ENCODE results near the gene PRSS22. TPM values are rescaled to one million over a fixed set of nuclear protein-coding genes. Genes with fewer than 3 reads are reported as not detected.

PRSS22 gene
- total RNA-seq, 1 donor from 2014 or later = 76.0 TPM

DNA sequence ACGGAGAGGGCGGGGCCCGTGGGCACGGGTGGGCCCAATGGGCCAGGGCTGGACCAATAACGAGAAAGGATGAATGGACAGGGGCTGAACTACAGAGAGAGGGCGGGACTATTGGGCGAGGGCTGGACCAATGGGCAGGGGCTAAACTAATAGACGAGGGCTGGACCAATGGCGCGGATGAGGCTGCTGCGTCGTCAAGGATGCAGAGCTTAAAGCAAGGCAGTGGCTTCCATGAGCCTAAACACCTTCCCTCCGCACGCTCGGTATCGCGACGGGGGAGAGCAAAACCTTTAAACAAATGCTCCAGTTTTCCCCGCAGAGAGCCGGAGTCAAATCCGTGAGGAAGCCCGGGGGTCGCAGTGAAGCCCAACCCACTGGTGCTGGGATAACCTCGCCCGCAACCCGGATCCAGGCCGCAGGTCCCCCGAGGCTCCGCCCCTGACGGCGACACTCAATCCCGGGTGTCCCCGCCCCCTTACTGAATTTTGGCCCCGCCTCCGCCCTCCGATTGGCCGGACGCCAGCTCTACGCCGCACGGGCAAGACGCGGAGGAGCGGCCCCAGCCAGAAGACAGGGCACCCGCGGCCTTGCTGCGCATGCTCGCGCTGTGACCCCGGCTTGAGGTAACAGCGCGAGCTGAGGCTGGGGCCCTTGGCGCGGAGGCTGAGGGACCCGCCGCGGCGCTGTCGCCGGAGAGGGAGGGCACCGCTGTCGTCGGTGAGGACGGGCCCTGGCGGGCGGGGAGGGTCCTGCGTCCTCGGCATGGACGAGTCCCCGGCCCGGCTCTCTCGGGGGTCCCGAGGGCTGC is 24.9 kb upstream of the PRSS22 start, which contains the start of gene FLYWCH2:
Gene FLYWCH2 (plus strand): TSS at position 566 of the 808 bp plus-strand sequence. CDS start 13,235 bp downstream, outside the sequence.
- Histone ChIP-seq H3K4me3 (ENCODE audit: low read depth, low read length) (peak within 1 kb of the TSS; percentile 64), H3K27me3 (ENCODE audit: control insufficient read depth, insufficient read depth, low read length) (no peaks in the 10 kb centered on the region), H3K36me3 (ENCODE audit: control insufficient read depth, insufficient read depth, low read length) (no peaks in the 10 kb centered on the region)
- TF ChIP-seq, protein P1, sequence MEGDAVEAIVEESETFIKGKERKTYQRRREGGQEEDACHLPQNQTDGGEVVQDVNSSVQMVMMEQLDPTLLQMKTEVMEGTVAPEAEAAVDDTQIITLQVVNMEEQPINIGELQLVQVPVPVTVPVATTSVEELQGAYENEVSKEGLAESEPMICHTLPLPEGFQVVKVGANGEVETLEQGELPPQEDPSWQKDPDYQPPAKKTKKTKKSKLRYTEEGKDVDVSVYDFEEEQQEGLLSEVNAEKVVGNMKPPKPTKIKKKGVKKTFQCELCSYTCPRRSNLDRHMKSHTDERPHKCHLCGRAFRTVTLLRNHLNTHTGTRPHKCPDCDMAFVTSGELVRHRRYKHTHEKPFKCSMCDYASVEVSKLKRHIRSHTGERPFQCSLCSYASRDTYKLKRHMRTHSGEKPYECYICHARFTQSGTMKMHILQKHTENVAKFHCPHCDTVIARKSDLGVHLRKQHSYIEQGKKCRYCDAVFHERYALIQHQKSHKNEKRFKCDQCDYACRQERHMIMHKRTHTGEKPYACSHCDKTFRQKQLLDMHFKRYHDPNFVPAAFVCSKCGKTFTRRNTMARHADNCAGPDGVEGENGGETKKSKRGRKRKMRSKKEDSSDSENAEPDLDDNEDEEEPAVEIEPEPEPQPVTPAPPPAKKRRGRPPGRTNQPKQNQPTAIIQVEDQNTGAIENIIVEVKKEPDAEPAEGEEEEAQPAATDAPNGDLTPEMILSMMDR (IDR thresholded peaks at IDR 0.05; ENCODE audit: insufficient read depth, low read length, poor library complexity, severe bottlenecking) = no peak
- DNase-seq (ENCODE audit: low read depth) = peak; percentile 95

DNA sequence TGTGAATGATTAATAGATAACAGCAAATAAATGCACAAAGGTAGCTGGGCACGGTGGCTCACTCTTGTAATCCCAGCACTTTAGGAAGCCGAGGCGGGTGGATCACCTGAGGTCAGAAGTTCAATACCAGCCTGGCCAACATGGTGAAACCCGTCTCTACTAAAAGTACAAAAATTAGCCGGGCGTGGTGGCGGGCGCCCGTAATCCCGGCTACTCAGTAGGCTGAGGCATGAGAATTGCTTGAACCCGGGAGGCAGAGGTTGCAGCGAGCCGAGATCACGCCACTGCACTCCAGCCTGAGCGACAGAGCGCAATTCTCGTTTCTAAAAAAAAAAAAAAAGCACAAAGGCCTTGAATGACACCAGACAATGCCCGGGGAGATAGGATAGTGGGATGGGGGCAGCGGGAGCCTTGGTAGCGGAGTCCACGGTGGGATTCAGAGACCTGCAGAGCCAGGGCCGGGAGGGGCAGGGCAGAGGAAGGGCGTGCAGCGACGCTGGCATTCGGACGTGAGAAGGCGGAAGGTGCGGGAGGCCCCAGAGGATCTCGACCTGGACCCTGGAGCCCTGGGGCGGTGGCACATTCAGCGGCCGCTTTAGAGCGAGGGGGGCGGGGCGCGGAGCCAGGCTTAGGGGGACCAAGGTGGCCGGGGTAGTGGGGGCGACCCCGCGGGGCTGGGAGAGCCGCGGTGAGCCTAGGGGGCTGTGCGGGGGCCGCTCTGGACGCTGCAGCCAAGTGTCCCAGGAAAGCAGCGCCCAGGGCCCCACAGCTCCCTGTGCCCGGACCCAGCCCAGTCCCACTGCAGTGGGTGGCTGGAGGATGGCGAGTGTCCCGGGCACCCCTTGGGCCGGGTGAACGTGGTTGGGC is 24.0 kb upstream of the PRSS22 start:
- Histone ChIP-seq H3K4me3 (ENCODE audit: low read depth, low read length) (peak overlapping the region; percentile 64), H3K27me3 (ENCODE audit: control insufficient read depth, insufficient read depth, low read length) (no peaks in the 10 kb centered on the region), H3K36me3 (ENCODE audit: control insufficient read depth, insufficient read depth, low read length) (no peaks in the 10 kb centered on the region)
- TF ChIP-seq, protein P1 (IDR thresholded peaks at IDR 0.05; ENCODE audit: insufficient read depth, low read length, poor library complexity, severe bottlenecking) = no peak
- no peak for DNase-seq (ENCODE audit: low read depth)

DNA sequence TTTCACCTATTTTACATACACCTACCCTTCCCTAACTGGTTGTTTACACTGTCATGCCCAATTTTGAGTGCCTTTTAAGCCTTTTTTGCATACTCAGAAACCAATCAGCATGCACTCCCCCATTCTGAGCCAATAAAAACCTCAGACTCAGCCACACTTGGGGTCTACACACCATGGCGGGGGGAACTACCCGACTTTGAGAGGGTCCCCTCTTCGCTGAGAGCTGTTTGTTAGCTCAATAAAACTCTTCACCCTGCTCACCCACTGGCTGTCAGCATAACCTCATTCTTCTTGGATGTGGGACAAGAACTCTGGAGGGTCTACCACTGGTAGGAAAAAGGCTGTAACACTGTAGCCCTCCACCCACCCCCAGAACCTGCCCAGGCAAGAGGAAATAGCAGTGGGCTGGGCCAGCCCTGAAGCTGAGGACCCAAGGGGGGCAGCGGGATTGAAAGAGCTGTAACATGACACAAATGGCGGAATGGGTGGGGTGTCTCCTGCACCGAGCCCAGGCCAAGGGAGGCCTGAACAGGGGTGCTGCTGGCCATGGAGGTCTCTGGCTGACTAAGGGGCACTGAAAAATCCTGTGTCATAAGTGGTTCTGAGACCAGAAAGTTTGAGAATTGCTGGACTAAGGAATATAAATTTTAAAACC is 22.0 kb upstream of the PRSS22 start:
- TF ChIP-seq, protein P1 (IDR thresholded peaks at IDR 0.05; ENCODE audit: insufficient read depth, low read length, poor library complexity, severe bottlenecking) = no peak
- Histone ChIP-seq H3K36me3 (ENCODE audit: control insufficient read depth, insufficient read depth, low read length) (no peaks in the 10 kb centered on the region), H3K4me3 (ENCODE audit: low read depth, low read length) (no peak overlapping the region), H3K27me3 (ENCODE audit: control insufficient read depth, insufficient read depth, low read length) (no peaks in the 10 kb centered on the region)
- no peak for DNase-seq (ENCODE audit: low read depth)

DNA sequence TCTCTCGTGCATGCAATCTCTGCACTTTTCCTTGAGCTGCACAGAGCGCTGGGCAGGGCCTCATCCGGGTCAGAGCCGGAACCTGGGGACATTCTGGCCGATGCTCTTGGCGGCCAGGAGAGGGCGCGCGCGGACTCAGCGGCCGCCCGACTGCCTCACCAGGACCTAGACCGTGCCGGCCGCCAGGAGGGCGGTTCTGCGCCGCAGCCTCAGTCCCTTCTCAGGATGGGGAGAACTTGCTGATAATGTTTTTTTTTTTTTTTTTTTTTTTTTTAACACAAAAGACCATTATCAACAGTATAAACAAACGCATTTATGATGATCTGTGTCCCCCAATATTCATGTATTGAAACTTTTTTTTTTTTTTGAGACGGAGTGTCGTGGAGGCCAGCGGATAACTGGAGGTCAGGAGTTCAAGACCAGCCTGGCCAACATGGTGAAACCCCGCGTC is 17.0 kb upstream of the PRSS22 start:
- no peak overlapping the region for H3K4me3 ChIP-seq (ENCODE audit: low read depth, low read length)
- H3K36me3 ChIP-seq (ENCODE audit: control insufficient read depth, insufficient read depth, low read length) = no peaks in the 10 kb centered on the region
- DNase-seq (ENCODE audit: low read depth) = no peak
- TF ChIP-seq, protein P1 (IDR thresholded peaks at IDR 0.05; ENCODE audit: insufficient read depth, low read length, poor library complexity, severe bottlenecking) = peak; percentile 93
- H3K27me3 ChIP-seq (ENCODE audit: control insufficient read depth, insufficient read depth, low read length) = no peaks in the 10 kb centered on the region

DNA sequence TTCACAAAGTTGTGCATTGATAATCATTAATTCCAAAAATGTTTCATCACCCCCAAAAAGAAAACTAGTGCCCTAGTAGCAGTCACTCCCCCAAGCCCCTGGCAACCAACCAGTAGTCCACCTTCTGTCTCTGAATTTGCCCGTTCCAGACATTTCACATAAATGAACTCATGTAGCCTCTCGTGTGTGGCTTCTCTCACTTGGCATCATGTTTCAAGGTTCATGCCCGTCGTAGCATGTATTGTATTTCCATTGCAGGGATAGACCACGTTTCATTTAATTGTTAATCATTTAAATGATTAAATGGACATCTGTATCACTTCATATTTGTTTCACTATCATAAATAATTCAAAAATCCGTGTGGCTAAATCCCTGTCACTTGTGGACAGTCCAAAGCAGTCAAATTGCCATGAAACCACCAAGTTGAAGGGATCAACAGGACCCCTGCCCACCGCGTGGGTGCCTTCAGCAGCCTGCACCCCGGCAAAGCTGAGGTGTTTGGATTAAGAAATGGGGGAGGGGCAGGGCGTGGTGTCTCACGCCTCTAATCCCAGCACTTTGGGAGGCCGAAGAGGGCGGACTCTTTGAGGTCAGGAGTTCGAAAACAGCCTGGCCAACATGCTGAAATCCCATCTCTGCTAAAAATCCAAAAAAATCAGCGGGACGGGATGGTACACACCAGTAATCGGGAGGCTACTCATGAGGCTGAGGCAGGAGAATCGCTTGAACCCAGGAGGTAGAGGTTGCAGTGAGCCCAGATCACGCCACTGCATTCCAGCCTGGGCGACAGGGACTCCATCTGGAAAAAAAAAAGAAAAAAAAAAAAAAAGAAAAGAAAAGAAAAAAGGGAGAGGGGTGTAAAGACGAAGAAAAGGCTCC is 16.3 kb upstream of the PRSS22 start:
- Histone ChIP-seq H3K27me3 (ENCODE audit: control insufficient read depth, insufficient read depth, low read length) (no peaks in the 10 kb centered on the region), H3K4me3 (ENCODE audit: low read depth, low read length) (no peak overlapping the region), H3K36me3 (ENCODE audit: control insufficient read depth, insufficient read depth, low read length) (no peaks in the 10 kb centered on the region)
- no peak for DNase-seq (ENCODE audit: low read depth)
- TF ChIP-seq, protein P1 (IDR thresholded peaks at IDR 0.05; ENCODE audit: insufficient read depth, low read length, poor library complexity, severe bottlenecking) = no peak

Data from kidney epithelial cell (primary cell).